KBM-7 (cell line): Measurements from ENCODE around the gene RTP3.

Source experiments
- DNase-seq: peaks from one replicate; pipeline ENCODE4 v3.0.0-alpha.2; 2015
- in situ Hi-C: fragments of 300-500 bp; cut with MboI; formaldehyde crosslinking; loops from 2 replicates; pipeline ENCODE4 v1.14.3; 2020; ENCODE audit warnings: low sequenced_read_pairs, low pct_unique_long_range_greater_than_20kb, mixed read lengths

The RTP3 gene

GRCh38 chr3:46497556-46498265 lies at the start of gene RTP3:
Gene RTP3 (plus strand): TSS chr3:46497976. CDS start chr3:46498063, 87 bp downstream.
- in situ Hi-C loops: no loop called here

GRCh38 chr3:46448721-46449120 lies 49.1 kb upstream of the RTP3 start:
- no peak for DNase-seq
- in situ Hi-C loops: no loop called here

More at GRCh38 chr3:46497556-46498265, at the start of gene RTP3:
- DNase-seq: no peak

- in situ Hi-C loops: no loop called here
- DNase-seq: no peak
Measured at GRCh38 chr3:46449755-46450552, 47.8 kb upstream of the RTP3 start.

GRCh38 chr3:46453526-46454208 lies 44.1 kb upstream of the RTP3 start:
- in situ Hi-C loops: no loop called here
- DNase-seq: no peak

GRCh38 chr3:46454209-46454595 lies 43.6 kb upstream of the RTP3 start:
- DNase-seq: no peak

GRCh38 chr3:46454606-46455005 lies 43.2 kb upstream of the RTP3 start:
- in situ Hi-C loops: no loop called here
- DNase-seq: no peak

More at GRCh38 chr3:46454209-46454595, 43.6 kb upstream of the RTP3 start:
- in situ Hi-C loops: no loop called here

GRCh38 chr3:46455231-46456115 lies 42.3 kb upstream of the RTP3 start:
- in situ Hi-C loops: no loop called here

GRCh38 chr3:46456118-46456517 lies 41.7 kb upstream of the RTP3 start:
- no peak for DNase-seq
- in situ Hi-C loops: no loop called here

More at GRCh38 chr3:46455231-46456115, 42.3 kb upstream of the RTP3 start:
- no peak for DNase-seq

- no peak for DNase-seq
- in situ Hi-C loops: no loop called here
Measured at GRCh38 chr3:46460051-46460450, 37.7 kb upstream of the RTP3 start.

GRCh38 chr3:46462111-46462510 lies 35.7 kb upstream of the RTP3 start:
- no peak for DNase-seq
- in situ Hi-C loops: no loop called here

GRCh38 chr3:46462511-46462910 lies 35.3 kb upstream of the RTP3 start:
- in situ Hi-C loops: no loop called here
- no peak for DNase-seq

- in situ Hi-C loops: no loop called here
- no peak for DNase-seq
Measured at GRCh38 chr3:46463120-46463867, 34.5 kb upstream of the RTP3 start.

GRCh38 chr3:46463868-46464241 lies 33.9 kb upstream of the RTP3 start:
- in situ Hi-C loops: no loop called here
- DNase-seq: no peak

- in situ Hi-C loops: no loop called here
- DNase-seq: no peak
Measured at GRCh38 chr3:46464326-46465195, 33.2 kb upstream of the RTP3 start, which contains the start of gene LTF. Gene LTF (minus strand): TSS chr3:46464905. CDS start chr3:46464867, 38 bp downstream.

- in situ Hi-C loops: no loop called here
- DNase-seq: no peak
Measured at GRCh38 chr3:46465196-46465520, 32.6 kb upstream of the RTP3 start.

GRCh38 chr3:46466273-46466672 lies 31.5 kb upstream of the RTP3 start:
- in situ Hi-C loops: no loop called here
- no peak for DNase-seq

- in situ Hi-C loops: no loop called here
- no peak for DNase-seq
Measured at GRCh38 chr3:46466871-46467403, 30.8 kb upstream of the RTP3 start.
